Endothelial cell of umbilical vein (primary cell): ENCODE measurements around the gene HOXA11. TPM values are rescaled to one million over a fixed set of nuclear protein-coding genes. Genes with fewer than 3 reads are reported as not detected.

Experiments
- BruUV-seq: library from RNA; stranded (reverse); fragments of 400-500 nt; replicated peaks from 2 replicates; lab custom pipeline; 2021; lab: Mats Ljungman, UMichigan
- CTCF ChIA-PET: fragments of 300-600, 350-600 bp; sonication (Branson Sonifier 250); formaldehyde crosslinking; loops from one replicate; lab custom pipeline; 2021; ENCODE audit warnings: antibody characterized with exemption, inconsistent platforms; lab: Charles Lee
- POLR2A ChIA-PET: fragments of 300-600, 350-600 bp; sonication (Branson Sonifier 250); formaldehyde crosslinking; loops from one replicate; lab custom pipeline; 2021; ENCODE audit warnings: antibody characterized with exemption, inconsistent platforms; lab: Charles Lee
- DNase-seq: peaks from one replicate; pipeline ENCODE4 v3.0.0-alpha.2; 2011; ENCODE audit warnings: low read depth, low spot score
- FAIRE-seq: peaks from 2 replicates; lab custom pipeline; 2011; peaks lifted over from hg19 to GRCh38; lab: Jason Lieb, UNC
- H2AFZ ChIP-seq: 2 replicates; pipeline ENCODE4 v1.6.0; 2012; ENCODE audit warnings: low read depth, low read length, control low read depth, inconsistent platforms
- H3K27ac ChIP-seq: 2 replicates; pipeline ENCODE4 v1.5.1; 2011; ENCODE audit warnings: low read depth, mild to moderate bottlenecking, control low read depth, low read length, moderate library complexity; ENCODE audit not compliant: insufficient read depth
- H3K27me3 ChIP-seq, 2 experiments: 2 replicates each; pipeline versions ENCODE4 v1.6.0 to v1.6.1; 2011; ENCODE audit warnings: low read length in 2 of 2, mixed read lengths in 1 of 2; ENCODE audit not compliant: control insufficient read depth in 2 of 2, insufficient read depth in 2 of 2
- H3K36me3 ChIP-seq, 2 experiments: 2 replicates in 1 of 2; 3 replicates in 1 of 2; pipeline ENCODE4 v1.5.1; 2011; ENCODE audit warnings: low read length in 2 of 2, mild to moderate bottlenecking in 1 of 2, moderate library complexity in 1 of 2; ENCODE audit not compliant: control insufficient read depth in 2 of 2, insufficient read depth in 2 of 2; ENCODE audit errors: extremely low read depth in 1 of 2
- H3K4me1 ChIP-seq: 3 replicates; pipeline ENCODE4 v1.5.1; 2011; ENCODE audit warnings: mild to moderate bottlenecking, low read length; ENCODE audit not compliant: control insufficient read depth, insufficient read depth; ENCODE audit errors: extremely low read depth
- H3K4me2 ChIP-seq: 2 replicates; pipeline ENCODE4 v1.6.1; 2011; ENCODE audit warnings: low read length, control low read depth, mixed read lengths; ENCODE audit not compliant: insufficient read depth
- H3K4me3 ChIP-seq, 3 experiments: fragments of 200-600 bp in 1 of 3; sonication (generic), shearing (Covaris generic) in 1 of 3; replicated peaks in 1 of 3; 2 replicates each; pipeline ENCODE4 v1.5.1; 2011 to 2016; ENCODE audit warnings: control low read depth in 3 of 3, low read length in 3 of 3, mild to moderate bottlenecking in 2 of 3, inconsistent platforms in 1 of 3, low read depth in 1 of 3, moderate library complexity in 1 of 3; ENCODE audit not compliant: insufficient read depth in 1 of 3
- H3K79me2 ChIP-seq: 2 replicates; pipeline ENCODE4 v1.6.0; 2012; ENCODE audit warnings: low read length, inconsistent platforms; ENCODE audit not compliant: control insufficient read depth, insufficient read depth
- H3K9ac ChIP-seq: replicated peaks from 2 replicates; pipeline ENCODE3; 2011; ENCODE audit warnings: low read length, control low read depth; ENCODE audit not compliant: insufficient read depth; ENCODE audit errors: extremely low read depth
- H3K9me1 ChIP-seq: replicated peaks from 3 replicates; pipeline ENCODE4 v1.6.0; 2011; ENCODE audit warnings: mild to moderate bottlenecking, low read length; ENCODE audit not compliant: control insufficient read depth, insufficient read depth; ENCODE audit errors: extremely low read depth
- H3K9me3 ChIP-seq: replicated peaks from 2 replicates; pipeline ENCODE4 v1.5.1; 2012; ENCODE audit warnings: low read length, inconsistent platforms; ENCODE audit not compliant: control insufficient read depth, insufficient read depth
- H4K20me1 ChIP-seq: replicated peaks from 2 replicates; pipeline ENCODE3; 2011; ENCODE audit warnings: mild to moderate bottlenecking, low read length; ENCODE audit not compliant: control insufficient read depth, insufficient read depth; ENCODE audit errors: extremely low read depth
- EZH2 ChIP-seq: IDR thresholded peaks from 2 replicates; pipeline ENCODE4 v1.6.1; 2012; ENCODE audit warnings: borderline replicate concordance, low read depth, mild to moderate bottlenecking, moderate library complexity, low read length, inconsistent platforms; ENCODE audit not compliant: severe bottlenecking
- FOS ChIP-seq: IDR thresholded peaks from 2 replicates; pipeline ENCODE4 v1.6.1; 2011; ENCODE audit warnings: mild to moderate bottlenecking, low read length, moderate library complexity, borderline replicate concordance; ENCODE audit not compliant: insufficient read depth
- GATA2 ChIP-seq: IDR thresholded peaks from 2 replicates; pipeline ENCODE4 v1.7.0; 2011; ENCODE audit warnings: low read depth, mild to moderate bottlenecking, moderate library complexity, mixed read lengths, low read length; ENCODE audit not compliant: insufficient read length, insufficient read depth
- JUN ChIP-seq: IDR thresholded peaks from 2 replicates; pipeline ENCODE4 v1.6.1; 2011; ENCODE audit warnings: borderline replicate concordance, low read depth; ENCODE audit not compliant: insufficient read length, insufficient read depth
- MYC ChIP-seq: IDR thresholded peaks from one replicate; pipeline ENCODE4 v1.6.1; 2011; ENCODE audit warnings: mild to moderate bottlenecking, low read depth, low read length
- POLR2A ChIP-seq: IDR thresholded peaks from 2 replicates; pipeline ENCODE4 v1.6.1; 2012; ENCODE audit warnings: low read depth, mild to moderate bottlenecking, control low read depth, low read length
- POLR2AphosphoS5 ChIP-seq: IDR thresholded peaks from 2 replicates; pipeline ENCODE4 v1.6.1; 2012; ENCODE audit warnings: low read depth, mild to moderate bottlenecking, control low read depth, low read length, moderate library complexity; ENCODE audit not compliant: insufficient read depth
- dilution Hi-C: fragments of 300-500 bp; cut with MboI; formaldehyde crosslinking; loops from one replicate; pipeline ENCODE4 v1.15.0; 2019; ENCODE audit warnings: low sequenced_read_pairs; ENCODE audit not compliant: extremely low pct_ligation_motif_present
- intact Hi-C: fragments of 100-400 bp; cut with micrococcal nuclease; formaldehyde crosslinking; loops from one replicate; pipeline ENCODE4 v1.10.0; 2022
- polyA plus RNA-seq, 4 experiments: library from polyadenylated mRNA; depleted of rRNA in 3 of 4; stranded (reverse) in 3 of 4; unstranded in 1 of 4; fragments of >200 nt; gene quantifications; 2 replicates each; pipeline versions ENCODE4 v1.2.1 to v1.2.3, GENCODE V29; 2011 to 2012; ENCODE audit warnings: missing spikeins in 1 of 4
- total RNA-seq: library from RNA; stranded (reverse); gene quantifications from 2 replicates; pipeline ENCODE4 v1.2.3, GENCODE V29; 2021
- TF ChIP-seq, protein P1 (sequence below), 2 donors: IDR thresholded peaks; 1 replicate in 1 of 2; 2 replicates in 1 of 2; pipeline ENCODE4 v1.5.1; 2011; ENCODE audit warnings: low read length in 2 of 2, mild to moderate bottlenecking in 2 of 2, moderate library complexity in 2 of 2, control low read depth in 1 of 2, inconsistent platforms in 1 of 2, low read depth in 1 of 2; ENCODE audit not compliant: insufficient read depth in 1 of 2; ENCODE audit errors: extremely low read depth in 1 of 2
- TF ChIP-seq, protein P2 (sequence below): IDR thresholded peaks from 2 replicates; pipeline ENCODE4 v1.6.1; 2011; ENCODE audit not compliant: insufficient read depth, insufficient read length

The HOXA11 gene
- total and polyA plus RNA-seq, 2 donors (not counting 3 experiments of a cell fraction or from before 2014, with no cell fraction given) = 10.4 to 16.7 TPM

DNA sequence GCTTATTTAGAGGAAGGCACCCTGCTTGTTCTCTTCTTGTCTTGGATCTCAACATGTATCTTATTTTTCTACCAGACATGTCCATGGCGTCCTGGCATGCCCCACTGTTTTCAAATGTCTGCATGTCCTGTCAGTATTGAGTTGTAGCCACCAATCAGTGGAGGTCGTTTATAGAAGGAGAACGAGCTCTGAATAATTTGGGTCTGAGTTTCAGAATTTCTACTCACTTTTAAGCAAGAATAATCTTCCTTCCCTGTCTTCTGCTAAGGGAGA is 17.8 kb upstream of the HOXA11 start:
- Histone ChIP-seq H3K4me1 (peaks cover 26% of the 10 kb centered on the region), H3K27me3 (peaks cover 82 to 94% of the 10 kb centered on the region in 2 experiments)

More for the DNA sequence above, 17.8 kb upstream of the HOXA11 start:
- H3K79me2 ChIP-seq = no peaks in the 10 kb centered on the region
- no peaks in the 10 kb centered on the region for H3K36me3 ChIP-seq
- no peaks in the 10 kb centered on the region for H3K9me1 ChIP-seq
- H3K9ac ChIP-seq = no peak overlapping the region
- H3K4me2 ChIP-seq = no peak overlapping the region
- DNase-seq = no peak
- dilution Hi-C loops = no loop called here
- peak; percentile 48 for FAIRE-seq
- CTCF ChIA-PET = interaction anchor here (0.9 to 1.7 kb wide), 6 partner anchors 8 to 891 kb away, joined by 3 to 4 read pairs (median 4); no protein-coding TSS in a partner anchor
- POLR2A ChIA-PET = no interaction called here
- H4K20me1 ChIP-seq = no peaks in the 10 kb centered on the region
- H3K4me3 ChIP-seq = no peak overlapping the region
- intact Hi-C loops = no loop called here
- BruUV-seq = no TSS peak
- TF ChIP-seq, protein P1, sequence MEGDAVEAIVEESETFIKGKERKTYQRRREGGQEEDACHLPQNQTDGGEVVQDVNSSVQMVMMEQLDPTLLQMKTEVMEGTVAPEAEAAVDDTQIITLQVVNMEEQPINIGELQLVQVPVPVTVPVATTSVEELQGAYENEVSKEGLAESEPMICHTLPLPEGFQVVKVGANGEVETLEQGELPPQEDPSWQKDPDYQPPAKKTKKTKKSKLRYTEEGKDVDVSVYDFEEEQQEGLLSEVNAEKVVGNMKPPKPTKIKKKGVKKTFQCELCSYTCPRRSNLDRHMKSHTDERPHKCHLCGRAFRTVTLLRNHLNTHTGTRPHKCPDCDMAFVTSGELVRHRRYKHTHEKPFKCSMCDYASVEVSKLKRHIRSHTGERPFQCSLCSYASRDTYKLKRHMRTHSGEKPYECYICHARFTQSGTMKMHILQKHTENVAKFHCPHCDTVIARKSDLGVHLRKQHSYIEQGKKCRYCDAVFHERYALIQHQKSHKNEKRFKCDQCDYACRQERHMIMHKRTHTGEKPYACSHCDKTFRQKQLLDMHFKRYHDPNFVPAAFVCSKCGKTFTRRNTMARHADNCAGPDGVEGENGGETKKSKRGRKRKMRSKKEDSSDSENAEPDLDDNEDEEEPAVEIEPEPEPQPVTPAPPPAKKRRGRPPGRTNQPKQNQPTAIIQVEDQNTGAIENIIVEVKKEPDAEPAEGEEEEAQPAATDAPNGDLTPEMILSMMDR (IDR thresholded peaks at IDR 0.05; ENCODE audit: extremely low read depth in 1 of 2, insufficient read depth in 1 of 2, low read depth in 1 of 2, low read length in 2 of 2) = no peak
- no peak for TF ChIP-seq POLR2AphosphoS5
- TF ChIP-seq, protein P2, sequence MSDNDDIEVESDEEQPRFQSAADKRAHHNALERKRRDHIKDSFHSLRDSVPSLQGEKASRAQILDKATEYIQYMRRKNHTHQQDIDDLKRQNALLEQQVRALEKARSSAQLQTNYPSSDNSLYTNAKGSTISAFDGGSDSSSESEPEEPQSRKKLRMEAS = no peak
- TF ChIP-seq EZH2 = no peak
- no peak for TF ChIP-seq MYC
- TF ChIP-seq JUN = no peak
- TF ChIP-seq POLR2A = no peak
- TF ChIP-seq GATA2 = no peak
- TF ChIP-seq FOS = no peak
- no peak overlapping the region for H2AFZ ChIP-seq
- no peak overlapping the region for H3K27ac ChIP-seq
- no peaks in the 10 kb centered on the region for H3K9me3 ChIP-seq
